IMR-90 (cell line): Measurements from ENCODE around the gene OR2V2. TPM values are rescaled to one million over a fixed set of nuclear protein-coding genes. Genes with fewer than 3 reads are reported as not detected.

ENCODE experiments used
- ATAC-seq: fragments of 200-7000 bp; cut with Tn5 transposase; 2 replicates; pipeline ENCODE4 v1.9.1; 2020; ENCODE audit warnings: low read depth, mild to moderate bottlenecking, moderate library complexity
- BruUV-seq: library from RNA; stranded (reverse); fragments of 400-500 nt; replicated peaks from 2 replicates; lab custom pipeline; 2021; lab: Mats Ljungman, UMichigan
- CTCF ChIA-PET: fragments of 300-600 bp; formaldehyde crosslinking; extraction: SDS; loops from one replicate; lab custom pipeline; 2021; ENCODE audit warnings: antibody characterized with exemption; lab: Yijun Ruan, JAX
- POLR2A ChIA-PET: fragments of 300-600 bp; sonication (Branson Sonifier 250); formaldehyde crosslinking; loops from one replicate; lab custom pipeline; 2022; ENCODE audit warnings: antibody characterized with exemption; ENCODE audit not compliant: unreplicated experiment; lab: Charles Lee
- DNase-seq: peaks from one replicate; pipeline ENCODE4 v3.0.0; 2013
- H2AFZ ChIP-seq: replicated peaks from 2 replicates; pipeline ENCODE3; 2013; ENCODE audit warnings: low read length, mild to moderate bottlenecking; ENCODE audit not compliant: poor library complexity
- H2AK5ac ChIP-seq: 2 replicates; pipeline ENCODE4 v1.6.1; 2013; ENCODE audit warnings: low read depth, low read length, inconsistent platforms
- H2AK9ac ChIP-seq: replicated peaks from 2 replicates; pipeline ENCODE3; 2013; ENCODE audit warnings: mild to moderate bottlenecking, low read depth, low read length, moderate library complexity; ENCODE audit not compliant: poor library complexity
- H2BK120ac ChIP-seq: 2 replicates; pipeline ENCODE4 v1.6.1; 2013; ENCODE audit warnings: low read depth, low read length, inconsistent platforms
- H2BK15ac ChIP-seq: 3 replicates; pipeline ENCODE4 v1.6.1; 2013; ENCODE audit warnings: low read depth, low read length, inconsistent platforms
- H2BK20ac ChIP-seq: 2 replicates; pipeline ENCODE4 v1.6.1; 2013; ENCODE audit warnings: low read depth, mild to moderate bottlenecking, inconsistent platforms, low read length, moderate library complexity
- H2BK5ac ChIP-seq: 2 replicates; pipeline ENCODE4 v1.6.1; 2013; ENCODE audit warnings: mild to moderate bottlenecking, low read depth, low read length, inconsistent platforms; ENCODE audit not compliant: poor library complexity, severe bottlenecking
- H3K14ac ChIP-seq: replicated peaks from 2 replicates; pipeline ENCODE4 v1.6.1; 2013; ENCODE audit warnings: low read depth, low read length, inconsistent platforms
- H3K18ac ChIP-seq: 2 replicates; pipeline ENCODE4 v1.6.1; 2013; ENCODE audit warnings: low read depth, low read length, control low read depth
- H3K23ac ChIP-seq: 2 replicates; pipeline ENCODE4 v1.6.1; 2013; ENCODE audit warnings: low read depth, low read length, inconsistent platforms
- H3K27ac ChIP-seq: 2 replicates; pipeline ENCODE4 v1.5.1; 2013; ENCODE audit warnings: mild to moderate bottlenecking, control low read depth, low read length; ENCODE audit not compliant: insufficient read depth
- H3K27me3 ChIP-seq: 2 replicates; pipeline ENCODE4 v1.6.1; 2013; ENCODE audit warnings: low read length; ENCODE audit not compliant: control insufficient read depth, insufficient read depth
- H3K36me3 ChIP-seq: 2 replicates; pipeline ENCODE4 v1.6.1; 2013; ENCODE audit warnings: low read length, mixed read lengths; ENCODE audit not compliant: control insufficient read depth, insufficient read depth
- H3K4ac ChIP-seq: 2 replicates; pipeline ENCODE4 v1.6.1; 2013; ENCODE audit warnings: low read depth, low read length, inconsistent platforms
- H3K4me1 ChIP-seq: 2 replicates; pipeline ENCODE4 v1.6.1; 2013; ENCODE audit warnings: low read length, mixed read lengths; ENCODE audit not compliant: control insufficient read depth, insufficient read depth
- H3K4me2 ChIP-seq: 2 replicates; pipeline ENCODE4 v1.6.1; 2013; ENCODE audit warnings: low read depth, mild to moderate bottlenecking, control low read depth, low read length, moderate library complexity
- H3K4me3 ChIP-seq: 2 replicates; pipeline ENCODE4 v1.5.1; 2013; ENCODE audit warnings: low read depth, mild to moderate bottlenecking, control low read depth, low read length, moderate library complexity; ENCODE audit not compliant: insufficient read depth
- H3K56ac ChIP-seq: 2 replicates; pipeline ENCODE4 v1.6.1; 2013; ENCODE audit warnings: low read length, inconsistent platforms; ENCODE audit not compliant: insufficient read depth; ENCODE audit errors: extremely low read depth
- H3K79me1 ChIP-seq, 2 experiments: 2 replicates each; pipeline ENCODE4 v1.6.1; 2013; ENCODE audit warnings: low read length in 2 of 2, inconsistent platforms in 1 of 2, low read depth in 1 of 2
- H3K9ac ChIP-seq: 2 replicates; pipeline ENCODE4 v1.6.1; 2013; ENCODE audit warnings: low read depth, low read length, control low read depth
- H3K9me1 ChIP-seq: 2 replicates; pipeline ENCODE4 v1.6.1; 2013; ENCODE audit warnings: low read length, inconsistent platforms; ENCODE audit not compliant: insufficient read depth
- H3K9me3 ChIP-seq: 2 replicates; pipeline ENCODE4 v1.6.1; 2013; ENCODE audit warnings: low read length; ENCODE audit not compliant: control insufficient read depth, insufficient read depth
- H4K20me1 ChIP-seq: 2 replicates; pipeline ENCODE4 v1.6.1; 2013; ENCODE audit warnings: low read length, inconsistent platforms; ENCODE audit not compliant: insufficient read depth
- H4K5ac ChIP-seq: 2 replicates; pipeline ENCODE4 v1.6.1; 2013; ENCODE audit warnings: mild to moderate bottlenecking, low read depth, low read length, control low read depth
- H4K8ac ChIP-seq, 2 experiments: 2 replicates each; pipeline ENCODE4 v1.6.1; 2013; ENCODE audit warnings: low read depth in 2 of 2, low read length in 2 of 2, control low read depth in 1 of 2, inconsistent platforms in 1 of 2
- H4K91ac ChIP-seq: 2 replicates; pipeline ENCODE4 v1.6.1; 2013; ENCODE audit warnings: low read depth, low read length, inconsistent platforms; ENCODE audit not compliant: insufficient read depth
- CHD1 ChIP-seq: IDR thresholded peaks from 2 replicates; pipeline ENCODE4 v1.6.1; 2012; ENCODE audit warnings: low read depth, low read length, improper control_type of control experiment
- MAFK ChIP-seq: IDR thresholded peaks from 2 replicates; pipeline ENCODE4 v1.6.1; 2012; ENCODE audit warnings: low read depth, low read length, improper control_type of control experiment
- POLR2A ChIP-seq: IDR thresholded peaks from 2 replicates; pipeline ENCODE4 v1.6.1; 2012; ENCODE audit warnings: mild to moderate bottlenecking, low read depth, low read length
- WGBS, 2 experiments: methylation state at CpG; one replicate each; pipeline versions ENCODE4 v1.1.5 to v1.1.7; 2013; ENCODE audit warnings: missing lambda C conversion rate in 2 of 2; ENCODE audit not compliant: insufficient read length in 1 of 2; ENCODE audit errors: extremely low coverage in 2 of 2; 5-methylcytosine and 5-hydroxymethylcytosine counted together
- dilution Hi-C: fragments of 300-500 bp; cut with HindIII; formaldehyde crosslinking; loops from one replicate; pipeline ENCODE4 v1.14.3; 2018; ENCODE audit warnings: low sequenced_read_pairs; ENCODE audit not compliant: unreplicated experiment
- in situ Hi-C: fragments of 300-500 bp; cut with MboI; formaldehyde crosslinking; loops from 3 replicates; pipeline ENCODE4 v1.14.3; 2019; ENCODE audit warnings: low sequenced_read_pairs, inconsistent platforms, mixed read lengths
- intact Hi-C: fragments of 100-400 bp; cut with micrococcal nuclease; formaldehyde crosslinking; loops from 2 replicates; pipeline ENCODE4 v1.10.0; 2022
- polyA plus RNA-seq, 3 experiments: library from polyadenylated mRNA; depleted of rRNA; stranded (reverse); fragments of >200 nt; gene quantifications; 2 replicates each; pipeline ENCODE4 v1.2.3, GENCODE V29; 2012; ENCODE audit warnings: low replicate concordance in 1 of 3
- total RNA-seq: library from RNA; depleted of rRNA; stranded (reverse); fragments of >200 nt; gene quantifications from 2 replicates; pipeline ENCODE4 v1.2.3, GENCODE V29; 2012
- TF ChIP-seq, protein P1 (sequence below): fragments of 150-350 bp; IDR thresholded peaks from 2 replicates; pipeline ENCODE4 v1.6.1; 2016; ENCODE audit warnings: low read depth, mild to moderate bottlenecking, low read length, moderate library complexity, borderline replicate concordance
- TF ChIP-seq, protein P2 (sequence below): fragments of 150-350 bp; IDR thresholded peaks from 2 replicates; pipeline ENCODE4 v1.6.1; 2017; ENCODE audit warnings: mild to moderate bottlenecking, antibody characterized with exemption, low read length, low read depth

The OR2V2 gene
- total and polyA plus RNA-seq, 2 of the 4 experiments (the other 2 are of a cell fraction): not detected

DNA sequence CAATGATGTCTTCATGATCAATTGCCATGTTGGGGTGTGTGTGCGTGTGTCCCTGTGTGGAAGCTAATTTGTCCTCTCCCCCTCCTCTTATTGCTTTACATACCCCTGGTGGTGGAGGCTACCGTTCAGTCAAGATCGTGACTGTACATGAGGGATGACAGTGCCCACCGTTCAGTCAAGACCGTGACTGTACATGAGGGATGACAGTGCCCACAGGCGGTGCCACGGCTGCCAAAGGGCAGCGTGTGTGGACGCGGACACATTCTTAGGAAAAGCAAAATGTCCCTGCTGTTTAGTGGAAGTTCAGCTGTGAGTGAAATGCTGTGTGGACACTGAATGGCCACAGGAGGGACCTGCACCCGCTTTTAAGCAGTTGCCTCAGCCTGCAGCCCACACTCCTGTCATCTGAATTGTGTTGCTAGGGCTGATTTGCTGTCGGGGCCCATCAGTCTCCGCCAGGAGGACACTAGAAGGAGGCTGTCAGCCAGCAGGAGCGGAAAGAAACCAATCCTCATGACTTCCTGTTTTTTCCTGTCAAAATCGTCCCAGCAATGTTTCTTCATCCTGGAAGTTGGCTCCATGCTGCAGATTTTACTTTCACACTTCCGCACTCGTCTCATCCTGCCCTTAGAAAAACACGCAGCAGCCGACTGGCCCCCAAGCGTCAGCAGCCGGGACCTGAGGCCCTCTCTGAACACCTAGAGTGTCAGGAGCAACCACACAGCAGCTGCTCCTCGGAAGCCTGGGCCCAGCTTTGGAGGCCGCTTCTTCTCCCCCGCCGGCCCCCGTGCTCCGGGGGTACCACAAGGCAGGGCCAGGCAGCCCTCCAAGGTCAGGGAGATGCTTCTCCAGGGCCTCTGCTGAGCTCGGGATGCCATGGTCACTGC, 25.5 kb upstream of the OR2V2 start:
- dilution Hi-C loops: no loop called here
- H4K91ac ChIP-seq: no peak overlapping the region
- H3K27ac ChIP-seq: no peak overlapping the region
- H3K4me3 ChIP-seq: no peak overlapping the region
- intact Hi-C loops: no loop called here
- ChIA-PET POLR2A (no interaction called here), CTCF (no interaction called here)
- DNase-seq (no peak), ATAC-seq (no peak)
- no peak overlapping the region for H3K4me2 ChIP-seq
- H3K9me3 ChIP-seq: peaks cover 3% of the 10 kb centered on the region; the same call in 1 of the 2 replicates
- WGBS, 2 experiments: 24% methylated on average over 8 of the region's 28 CpGs; no CpG with 5 or more reads in 1 of the 2 experiments
- no peaks in the 10 kb centered on the region for H3K36me3 ChIP-seq
- H2BK5ac ChIP-seq: no peak overlapping the region
- no peak overlapping the region for H3K18ac ChIP-seq
- H2BK15ac ChIP-seq: no peak overlapping the region
- H3K4ac ChIP-seq: no peak overlapping the region
- BruUV-seq: no TSS peak
- H3K4me1 ChIP-seq: no peaks in the 10 kb centered on the region
- no peak overlapping the region for H2AK5ac ChIP-seq
- no peak overlapping the region for H3K56ac ChIP-seq
- H3K9me1 ChIP-seq: no peaks in the 10 kb centered on the region
- H2AFZ ChIP-seq: peak overlapping the region; percentile 73
- no peak overlapping the region for H3K9ac ChIP-seq
- H4K8ac ChIP-seq: no peak overlapping the region; a peak in 1 of 4 replicates
- H2AK9ac ChIP-seq: peak overlapping the region; percentile 55
- TF ChIP-seq MAFK: no peak
- TF ChIP-seq, protein P1, sequence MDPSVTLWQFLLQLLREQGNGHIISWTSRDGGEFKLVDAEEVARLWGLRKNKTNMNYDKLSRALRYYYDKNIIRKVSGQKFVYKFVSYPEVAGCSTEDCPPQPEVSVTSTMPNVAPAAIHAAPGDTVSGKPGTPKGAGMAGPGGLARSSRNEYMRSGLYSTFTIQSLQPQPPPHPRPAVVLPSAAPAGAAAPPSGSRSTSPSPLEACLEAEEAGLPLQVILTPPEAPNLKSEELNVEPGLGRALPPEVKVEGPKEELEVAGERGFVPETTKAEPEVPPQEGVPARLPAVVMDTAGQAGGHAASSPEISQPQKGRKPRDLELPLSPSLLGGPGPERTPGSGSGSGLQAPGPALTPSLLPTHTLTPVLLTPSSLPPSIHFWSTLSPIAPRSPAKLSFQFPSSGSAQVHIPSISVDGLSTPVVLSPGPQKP: no peak
- TF ChIP-seq CHD1: no peak
- TF ChIP-seq POLR2A: no peak
- TF ChIP-seq, protein P2, sequence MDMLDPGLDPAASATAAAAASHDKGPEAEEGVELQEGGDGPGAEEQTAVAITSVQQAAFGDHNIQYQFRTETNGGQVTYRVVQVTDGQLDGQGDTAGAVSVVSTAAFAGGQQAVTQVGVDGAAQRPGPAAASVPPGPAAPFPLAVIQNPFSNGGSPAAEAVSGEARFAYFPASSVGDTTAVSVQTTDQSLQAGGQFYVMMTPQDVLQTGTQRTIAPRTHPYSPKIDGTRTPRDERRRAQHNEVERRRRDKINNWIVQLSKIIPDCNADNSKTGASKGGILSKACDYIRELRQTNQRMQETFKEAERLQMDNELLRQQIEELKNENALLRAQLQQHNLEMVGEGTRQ: no peak
- no peak overlapping the region for H2BK20ac ChIP-seq
- H2BK120ac ChIP-seq: no peak overlapping the region
- no peaks in the 10 kb centered on the region for H3K79me1 ChIP-seq
- in situ Hi-C loops: no loop called here
- no peak overlapping the region for H3K23ac ChIP-seq
- no peak overlapping the region for H4K5ac ChIP-seq
- H4K20me1 ChIP-seq: no peaks in the 10 kb centered on the region
- no peak overlapping the region for H3K14ac ChIP-seq
- H3K27me3 ChIP-seq: no peaks in the 10 kb centered on the region
